ENCODE measurements around the gene SMG5. TPM values are rescaled to one million over a fixed set of nuclear protein-coding genes. Genes with fewer than 3 reads are reported as not detected.

SMG5 gene
- total RNA-seq, 4 donors from 2014 or later: 56.9 to 88.4 (median 61.0) TPM

DNA sequence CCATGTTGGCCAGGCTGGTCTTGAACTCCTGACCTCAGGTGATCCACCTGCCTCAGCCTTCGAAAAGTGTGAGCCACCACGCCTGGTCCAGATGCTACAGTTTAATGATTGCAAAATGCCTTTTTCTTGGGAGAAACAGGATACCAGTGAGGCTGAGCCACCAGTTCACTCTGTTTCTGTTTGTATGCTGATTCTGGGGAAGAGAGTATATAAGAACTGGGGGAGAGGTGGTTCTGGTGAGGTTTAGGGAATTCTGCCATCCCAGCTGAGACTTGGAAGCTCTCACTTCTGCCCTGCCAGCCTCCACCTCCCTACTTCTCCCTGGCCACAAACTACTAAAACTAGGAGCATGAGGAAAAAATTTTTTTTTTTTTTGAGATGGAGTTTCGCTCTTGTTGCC is 77.9 kb downstream of the SMG5 start:
- TF ChIP-seq, protein P1, sequence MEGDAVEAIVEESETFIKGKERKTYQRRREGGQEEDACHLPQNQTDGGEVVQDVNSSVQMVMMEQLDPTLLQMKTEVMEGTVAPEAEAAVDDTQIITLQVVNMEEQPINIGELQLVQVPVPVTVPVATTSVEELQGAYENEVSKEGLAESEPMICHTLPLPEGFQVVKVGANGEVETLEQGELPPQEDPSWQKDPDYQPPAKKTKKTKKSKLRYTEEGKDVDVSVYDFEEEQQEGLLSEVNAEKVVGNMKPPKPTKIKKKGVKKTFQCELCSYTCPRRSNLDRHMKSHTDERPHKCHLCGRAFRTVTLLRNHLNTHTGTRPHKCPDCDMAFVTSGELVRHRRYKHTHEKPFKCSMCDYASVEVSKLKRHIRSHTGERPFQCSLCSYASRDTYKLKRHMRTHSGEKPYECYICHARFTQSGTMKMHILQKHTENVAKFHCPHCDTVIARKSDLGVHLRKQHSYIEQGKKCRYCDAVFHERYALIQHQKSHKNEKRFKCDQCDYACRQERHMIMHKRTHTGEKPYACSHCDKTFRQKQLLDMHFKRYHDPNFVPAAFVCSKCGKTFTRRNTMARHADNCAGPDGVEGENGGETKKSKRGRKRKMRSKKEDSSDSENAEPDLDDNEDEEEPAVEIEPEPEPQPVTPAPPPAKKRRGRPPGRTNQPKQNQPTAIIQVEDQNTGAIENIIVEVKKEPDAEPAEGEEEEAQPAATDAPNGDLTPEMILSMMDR (IDR thresholded peaks at IDR 0.05): no peak
- TF ChIP-seq POLR2A (IDR thresholded peaks at IDR 0.05): no peak
- intact Hi-C loops (cut with DNase I; ENCODE audit: low total_unique reads): loop anchor here (10.0 kb wide), 1 partner anchor 50 kb away; the partner anchor contains the start of gene SEMA4A
- H3K4me3 ChIP-seq (ENCODE audit: low read depth, poor library complexity, severe bottlenecking): no peak overlapping the region
- WGBS, 2 donors: 90 to 93% methylated on average over 3 of the region's 3 CpGs
- DNase-seq (ENCODE audit: low spot score in 2 of 2): no peak

GRCh38 chr1:156203331-156203730 is 79.3 kb downstream of the SMG5 start:
- TF ChIP-seq POLR2A (IDR thresholded peaks at IDR 0.05): no peak
- TF ChIP-seq, protein P1 (IDR thresholded peaks at IDR 0.05): no peak
- no peak for DNase-seq (ENCODE audit: low spot score in 2 of 2)
- intact Hi-C loops (cut with DNase I; ENCODE audit: low total_unique reads): loop anchor here (10.0 kb wide), 1 partner anchor 49 kb away; the partner anchor contains the start of gene SEMA4A
- H3K4me3 ChIP-seq (ENCODE audit: low read depth, poor library complexity, severe bottlenecking): no peak overlapping the region

- H3K4me3 ChIP-seq (ENCODE audit: low read depth, poor library complexity, severe bottlenecking): no peak overlapping the region
- no peak for TF ChIP-seq POLR2A (IDR thresholded peaks at IDR 0.05)
- TF ChIP-seq, protein P1 (IDR thresholded peaks at IDR 0.05): no peak
- DNase-seq (ENCODE audit: low spot score in 2 of 2): no peak
- WGBS, 2 donors: 95 to 98% methylated on average over 8 of the region's 8 CpGs
- intact Hi-C loops (cut with DNase I; ENCODE audit: low total_unique reads): loop anchor here (10.0 kb wide), 1 partner anchor 45 kb away; the partner anchor contains the start of gene SEMA4A
These were observed 82.6 kb downstream of the SMG5 start for GRCh38 chr1:156200044-156200443.

Other genes starting within 250 kb of the SMG5 start
- 10 to 100 TPM; 19.8 to 31.0 (median 26.9) TPM for gene UBQLN4, start 229.0 kb downstream of the SMG5 start, total RNA-seq
- gene LAMTOR2, start 228.0 kb downstream of the SMG5 start, total RNA-seq: 10 to 100 TPM; 41.8 to 64.5 (median 47.4) TPM
- gene RAB25, start 221.7 kb downstream of the SMG5 start, total RNA-seq: 100 to 1,000 TPM; 211 to 281 (median 251) TPM
- gene MEX3A, start 200.4 kb downstream of the SMG5 start, total RNA-seq: 1 to 10 TPM in 1 of 4 donors, under 1 TPM in 3; 0.21 to 1.1 (median 0.67) TPM
- gene LMNA, start 168.1 kb downstream of the SMG5 start, total RNA-seq: 100 to 1,000 TPM; 530 to 611 (median 555) TPM
- gene SEMA4A, start 129.2 kb downstream of the SMG5 start, total RNA-seq: 10 to 100 TPM; 30.5 to 45.4 (median 41.4) TPM
- 10 to 100 TPM; 11.3 to 15.3 (median 13.3) TPM for gene SLC25A44, start 88.7 kb downstream of the SMG5 start, total RNA-seq
- gene PMF1, start 69.8 kb downstream of the SMG5 start, total RNA-seq: 10 to 100 TPM; 62.9 to 83.6 (median 71.1) TPM
- gene BGLAP, start 40.6 kb downstream of the SMG5 start, total RNA-seq: 1 to 10 TPM in 1 of 4 donors, under 1 TPM in 2, not detected in 1; 0.36 to 3.4 (median 0.69) TPM
- 1 to 10 TPM; 2.0 to 8.4 (median 4.6) TPM for gene PAQR6, start 34.8 kb downstream of the SMG5 start, total RNA-seq
- 100 to 1,000 TPM in 2 of 4 donors, 10 to 100 TPM in 2; 96.9 to 111 (median 101) TPM for gene TMEM79, start 1.5 kb upstream of the SMG5 start, total RNA-seq
- 10 to 100 TPM; 21.9 to 49.1 (median 34.5) TPM for gene GLMP, start 12.9 kb upstream of the SMG5 start, total RNA-seq
- not detected for gene VHLL, start 16.5 kb upstream of the SMG5 start, total RNA-seq
- 100 to 1,000 TPM; 119 to 202 (median 150) TPM for gene CCT3, start 55.5 kb upstream of the SMG5 start, total RNA-seq
- 1 to 10 TPM in 1 of 4 donors, not detected in 3; 3.2 TPM for gene TSACC, start 55.7 kb upstream of the SMG5 start, total RNA-seq
- gene RHBG, start 86.4 kb upstream of the SMG5 start, total RNA-seq: 10 to 100 TPM in 1 of 4 donors, 1 to 10 TPM in 3; 3.5 to 14.2 (median 9.3) TPM
- 10 to 100 TPM; 32.1 to 67.3 (median 55.6) TPM for gene MEF2D, start 217.9 kb upstream of the SMG5 start, total RNA-seq

Measured in lower leg skin (tissue), 4 donors.